DOHH2 (cell line): ENCODE data around the gene SEC24B.

Experiments used
- EZH2phosphoT487 ChIP-seq: fragments of 200-600 bp; sonication (generic); IDR thresholded peaks from 2 replicates; pipeline ENCODE4 v1.6.1; 2017; ENCODE audit warnings: borderline replicate concordance, mild to moderate bottlenecking, antibody characterized with exemption, low read length, moderate library complexity, mixed read lengths
- TF ChIP-seq, protein P1 (sequence below): fragments of 200-600 bp; sonication (generic); IDR thresholded peaks from one replicate; pipeline ENCODE4 v1.5.1; 2014; ENCODE audit warnings: antibody characterized with exemption, mild to moderate bottlenecking, low read depth, low read length; ENCODE audit not compliant: poor library complexity, severe bottlenecking

DNA sequence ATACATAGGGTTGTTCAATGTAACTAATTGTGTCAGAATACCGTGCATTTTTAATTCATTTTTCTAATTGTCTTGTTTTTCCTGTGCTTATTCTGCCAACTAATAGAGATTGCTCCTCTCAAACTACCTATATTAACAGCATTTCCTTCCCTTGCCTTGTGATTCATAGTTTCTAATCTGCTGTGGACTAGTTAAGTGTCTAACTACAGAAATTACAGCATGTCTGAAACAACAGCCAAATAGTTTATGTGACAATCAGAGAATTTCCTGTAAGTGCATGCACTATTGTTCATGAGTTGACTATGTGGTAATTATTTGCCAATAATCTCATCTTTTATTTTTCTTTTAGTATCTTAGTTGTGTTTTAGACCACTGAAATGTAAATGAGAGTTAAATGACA lies 4.1 kb upstream of the SEC24B start:
- TF ChIP-seq, protein P1, sequence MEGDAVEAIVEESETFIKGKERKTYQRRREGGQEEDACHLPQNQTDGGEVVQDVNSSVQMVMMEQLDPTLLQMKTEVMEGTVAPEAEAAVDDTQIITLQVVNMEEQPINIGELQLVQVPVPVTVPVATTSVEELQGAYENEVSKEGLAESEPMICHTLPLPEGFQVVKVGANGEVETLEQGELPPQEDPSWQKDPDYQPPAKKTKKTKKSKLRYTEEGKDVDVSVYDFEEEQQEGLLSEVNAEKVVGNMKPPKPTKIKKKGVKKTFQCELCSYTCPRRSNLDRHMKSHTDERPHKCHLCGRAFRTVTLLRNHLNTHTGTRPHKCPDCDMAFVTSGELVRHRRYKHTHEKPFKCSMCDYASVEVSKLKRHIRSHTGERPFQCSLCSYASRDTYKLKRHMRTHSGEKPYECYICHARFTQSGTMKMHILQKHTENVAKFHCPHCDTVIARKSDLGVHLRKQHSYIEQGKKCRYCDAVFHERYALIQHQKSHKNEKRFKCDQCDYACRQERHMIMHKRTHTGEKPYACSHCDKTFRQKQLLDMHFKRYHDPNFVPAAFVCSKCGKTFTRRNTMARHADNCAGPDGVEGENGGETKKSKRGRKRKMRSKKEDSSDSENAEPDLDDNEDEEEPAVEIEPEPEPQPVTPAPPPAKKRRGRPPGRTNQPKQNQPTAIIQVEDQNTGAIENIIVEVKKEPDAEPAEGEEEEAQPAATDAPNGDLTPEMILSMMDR = no peak
- TF ChIP-seq EZH2phosphoT487 = no peak
